Activated naive CD8-positive, alpha-beta T cell treated with anti-CD3 and anti-CD28 coated beads, Interleukin-2, amount 10 ng/mL, durations not matched to agents 7 days and 5 days (primary cell): ENCODE measurements around the gene WDR27. TPM values are rescaled to one million over a fixed set of nuclear protein-coding genes. Genes with fewer than 3 reads are reported as not detected.
"Not testable (repeated sequence)": the region's sequence is repeated elsewhere in the genome, so short reads cannot be mapped to it uniquely, and the experiment has no call there.

Source experiments
- ATAC-seq: fragments of 150-1000 bp; cut with Tn5 transposase; one replicate; pipeline ENCODE4 v1.10.0; 2021; ENCODE audit warnings: low read depth, moderate library complexity
- POLR2A ChIA-PET: fragments of 350-600 bp; sonication (Branson Sonifier 250); formaldehyde crosslinking; loops from one replicate; lab custom pipeline; 2021; ENCODE audit warnings: antibody characterized with exemption; lab: Charles Lee
- DNase-seq: peaks from one replicate; pipeline ENCODE4 v3.0.0; 2021
- H3K27ac Mint-ChIP-seq: one replicate; pipeline ENCODE4 v1.8.0; 2022; ENCODE audit warnings: mild to moderate bottlenecking, mixed read lengths
- H3K27me3 Mint-ChIP-seq: one replicate; pipeline ENCODE4 v1.8.0; 2022; ENCODE audit warnings: mild to moderate bottlenecking, moderate library complexity, mixed read lengths
- H3K36me3 Mint-ChIP-seq: one replicate; pipeline ENCODE4 v1.8.0; 2021; ENCODE audit warnings: mild to moderate bottlenecking, mixed read lengths
- H3K4me1 Mint-ChIP-seq: one replicate; pipeline ENCODE4 v1.8.0; 2021; ENCODE audit warnings: mixed read lengths
- H3K4me3 Mint-ChIP-seq: one replicate; pipeline ENCODE4 v1.8.0; 2022; ENCODE audit warnings: mild to moderate bottlenecking, moderate library complexity, mixed read lengths
- H3K9me3 Mint-ChIP-seq: one replicate; pipeline ENCODE4 v1.8.0; 2021; ENCODE audit warnings: mixed read lengths
- total RNA-seq, 2 experiments: library from RNA; stranded (reverse); gene quantifications; one replicate each; pipeline ENCODE4 v1.2.3, GENCODE V29; 2021

WDR27 gene
- total RNA-seq, 2 experiments from 2014 or later = 37.6 to 39.6 TPM

DNA sequence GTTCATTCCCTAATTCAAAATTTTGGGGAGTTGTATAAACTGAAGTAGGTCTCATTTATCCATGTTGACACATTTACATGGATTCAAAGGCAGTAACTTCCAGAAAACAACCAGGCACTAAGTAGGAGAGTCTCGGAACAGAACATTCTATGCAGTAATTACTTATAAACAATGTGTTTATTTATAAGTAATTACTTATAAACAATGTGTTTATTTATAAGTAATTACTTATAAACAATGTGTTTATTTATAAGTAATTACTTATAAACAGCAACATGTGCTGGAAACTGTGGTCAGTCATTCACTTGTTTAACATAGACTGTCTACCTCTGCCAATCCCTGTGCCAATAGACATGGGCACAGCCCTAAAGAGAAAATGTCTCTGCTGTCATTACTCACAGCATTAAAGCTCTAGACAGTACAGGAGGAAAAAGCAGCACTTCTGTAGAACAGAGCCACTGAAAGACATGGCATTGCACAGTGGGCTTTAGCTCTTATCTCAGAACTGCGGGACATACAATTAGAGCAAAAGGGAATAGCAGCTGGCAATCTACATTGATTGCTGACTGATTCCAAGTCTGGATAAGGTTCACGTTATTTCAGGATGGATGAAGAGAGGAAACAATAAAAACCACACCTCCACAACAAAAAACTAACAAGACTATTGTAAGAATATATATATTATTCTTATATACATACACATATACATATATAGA, 188.2 kb downstream of the WDR27 start:
- no peaks in the 10 kb centered on the region for H3K27me3 Mint-ChIP-seq
- ATAC-seq (no peak), DNase-seq (no peak)
- H3K36me3 Mint-ChIP-seq = no peaks in the 10 kb centered on the region
- H3K4me1 Mint-ChIP-seq = no peaks in the 10 kb centered on the region
- no peak overlapping the region for H3K27ac Mint-ChIP-seq
- peaks cover 3% of the 10 kb centered on the region for H3K9me3 Mint-ChIP-seq
- no peak overlapping the region for H3K4me3 Mint-ChIP-seq
- POLR2A ChIA-PET = no interaction called here

DNA sequence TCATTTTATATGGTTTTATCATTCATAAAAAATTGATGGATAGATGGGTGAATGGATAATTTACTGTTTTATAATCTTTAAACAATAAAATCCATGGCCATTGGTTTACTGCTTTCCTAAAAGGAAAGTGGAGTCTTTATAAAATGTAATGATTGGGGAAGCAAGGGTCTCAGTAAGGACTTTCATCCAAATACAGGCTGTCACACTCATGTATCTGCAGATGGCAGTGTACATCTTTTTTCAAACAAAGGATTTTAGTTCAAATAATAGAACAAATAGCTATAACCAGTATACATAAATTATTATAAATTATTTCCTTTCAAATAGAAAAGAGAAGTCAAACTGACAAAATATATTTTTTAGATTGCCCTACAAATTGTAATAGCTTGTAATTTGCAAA, 190.0 kb downstream of the WDR27 start:
- H3K27ac Mint-ChIP-seq, DNase-seq, H3K27me3 Mint-ChIP-seq, H3K4me3 Mint-ChIP-seq, H3K4me1 Mint-ChIP-seq, H3K36me3 Mint-ChIP-seq, ATAC-seq, H3K9me3 Mint-ChIP-seq: not testable (repeated sequence)
- POLR2A ChIA-PET = interaction anchor here (0.7 kb wide), 1 partner anchor 45 kb away, joined by 3 read pairs; no protein-coding TSS in a partner anchor

DNA sequence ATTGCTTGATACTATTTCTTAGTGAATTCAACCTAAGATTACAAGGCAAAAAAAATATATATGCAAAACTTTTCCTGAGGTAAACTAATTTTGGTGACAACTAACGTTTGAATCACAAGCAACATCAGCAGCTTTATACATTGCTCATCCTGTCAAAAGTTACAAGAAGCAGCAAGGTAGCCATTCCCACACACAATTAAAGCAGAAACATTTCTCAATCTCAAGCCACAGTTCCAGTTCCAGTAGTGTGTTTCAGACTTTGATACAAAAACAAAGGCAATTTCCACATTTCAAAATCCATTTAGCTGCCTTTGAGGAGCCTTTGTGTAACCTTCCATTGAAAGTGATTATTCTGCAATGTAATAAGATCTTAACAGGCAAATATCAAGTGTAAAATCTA, 191.0 kb downstream of the WDR27 start:
- Mint-ChIP-seq H3K9me3 (no peaks in the 10 kb centered on the region), H3K27ac (no peak overlapping the region), H3K4me1 (no peaks in the 10 kb centered on the region), H3K4me3 (no peak overlapping the region), H3K27me3 (no peaks in the 10 kb centered on the region), H3K36me3 (no peaks in the 10 kb centered on the region)
- DNase-seq (no peak), ATAC-seq (no peak)
- POLR2A ChIA-PET = no interaction called here

DNA sequence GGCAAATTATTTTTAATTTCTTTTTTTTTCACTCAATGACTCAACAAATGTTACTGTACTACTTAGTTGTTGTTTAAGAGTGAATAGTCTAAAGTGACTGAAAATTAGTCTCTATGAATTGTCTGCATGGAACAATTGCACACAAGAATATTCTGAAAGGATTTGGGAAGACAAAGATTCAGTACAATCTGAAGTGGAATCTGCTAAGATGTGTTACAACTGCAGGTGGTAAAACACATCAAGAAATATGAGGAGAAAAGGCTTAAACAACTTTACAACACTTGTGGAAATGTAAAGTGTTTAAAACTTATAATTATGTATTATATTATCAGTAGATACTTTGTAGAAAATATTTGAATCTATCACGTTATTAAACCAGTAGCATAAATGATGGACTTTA, 193.4 kb downstream of the WDR27 start:
- DNase-seq = no peak
- no peaks in the 10 kb centered on the region for H3K36me3 Mint-ChIP-seq
- no peaks in the 10 kb centered on the region for H3K9me3 Mint-ChIP-seq
- no peaks in the 10 kb centered on the region for H3K4me1 Mint-ChIP-seq
- ATAC-seq = no peak
- no peak overlapping the region for H3K4me3 Mint-ChIP-seq
- POLR2A ChIA-PET = no interaction called here
- H3K27me3 Mint-ChIP-seq = no peaks in the 10 kb centered on the region
- no peak overlapping the region for H3K27ac Mint-ChIP-seq

DNA sequence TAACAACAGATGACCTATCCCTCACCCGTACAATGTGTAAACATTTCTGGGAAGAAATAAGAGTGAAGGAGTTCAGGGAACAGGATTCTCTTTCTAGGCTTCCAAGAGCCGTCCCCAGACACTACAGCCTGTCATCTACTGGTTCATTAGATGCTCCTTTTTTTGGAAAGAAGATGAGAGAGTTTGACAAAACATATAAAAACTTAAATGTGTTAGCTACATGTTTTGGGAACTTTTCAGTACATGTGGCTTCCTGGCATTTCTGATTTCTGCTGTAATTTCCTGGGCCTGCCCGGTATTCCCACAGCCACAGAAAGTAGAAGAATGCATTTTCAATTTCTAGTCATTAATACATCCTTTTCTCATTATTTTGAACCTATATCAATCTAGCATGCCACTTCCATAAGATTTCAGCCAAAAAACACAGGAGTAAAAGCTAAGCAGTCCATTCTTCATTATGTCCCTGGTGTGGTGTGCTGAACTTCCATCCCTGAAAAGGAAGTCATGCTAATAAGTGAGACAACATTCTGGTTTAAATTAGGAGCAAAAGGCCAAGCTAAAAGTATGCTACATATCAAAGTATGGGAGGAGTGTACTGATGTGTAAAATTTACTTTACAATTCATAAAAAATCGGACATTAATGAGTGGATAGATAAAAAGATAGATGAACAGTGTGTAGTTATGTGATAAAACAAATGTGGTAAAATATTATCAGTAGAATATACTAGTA, 198.2 kb downstream of the WDR27 start:
- H3K4me1 Mint-ChIP-seq = no peaks in the 10 kb centered on the region
- no peaks in the 10 kb centered on the region for H3K9me3 Mint-ChIP-seq
- POLR2A ChIA-PET = no interaction called here
- no peaks in the 10 kb centered on the region for H3K27me3 Mint-ChIP-seq
- no peak overlapping the region for H3K4me3 Mint-ChIP-seq
- no peaks in the 10 kb centered on the region for H3K36me3 Mint-ChIP-seq
- DNase-seq (no peak), ATAC-seq (no peak)
- no peak overlapping the region for H3K27ac Mint-ChIP-seq

DNA sequence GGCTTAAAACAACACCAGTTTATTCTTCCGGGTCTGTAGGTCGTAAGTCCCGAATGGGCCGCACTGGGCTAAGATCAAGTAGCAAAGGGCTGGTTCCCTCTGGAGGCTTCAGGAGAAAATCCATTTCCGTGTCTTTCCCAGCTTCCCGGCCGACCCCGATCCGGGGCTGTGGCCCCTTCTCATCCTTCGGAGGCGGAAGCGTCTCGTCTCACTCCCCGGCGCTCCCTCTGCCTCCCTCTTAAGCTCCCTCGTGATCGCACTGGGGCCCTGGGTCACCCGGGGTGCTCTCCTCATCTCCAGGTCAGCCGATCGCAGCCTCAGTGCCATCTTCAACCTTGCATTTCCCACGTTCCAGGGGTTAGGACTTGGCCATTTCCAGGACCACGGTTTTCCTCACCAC, 199.4 kb downstream of the WDR27 start:
- no peak for ATAC-seq

DNA sequence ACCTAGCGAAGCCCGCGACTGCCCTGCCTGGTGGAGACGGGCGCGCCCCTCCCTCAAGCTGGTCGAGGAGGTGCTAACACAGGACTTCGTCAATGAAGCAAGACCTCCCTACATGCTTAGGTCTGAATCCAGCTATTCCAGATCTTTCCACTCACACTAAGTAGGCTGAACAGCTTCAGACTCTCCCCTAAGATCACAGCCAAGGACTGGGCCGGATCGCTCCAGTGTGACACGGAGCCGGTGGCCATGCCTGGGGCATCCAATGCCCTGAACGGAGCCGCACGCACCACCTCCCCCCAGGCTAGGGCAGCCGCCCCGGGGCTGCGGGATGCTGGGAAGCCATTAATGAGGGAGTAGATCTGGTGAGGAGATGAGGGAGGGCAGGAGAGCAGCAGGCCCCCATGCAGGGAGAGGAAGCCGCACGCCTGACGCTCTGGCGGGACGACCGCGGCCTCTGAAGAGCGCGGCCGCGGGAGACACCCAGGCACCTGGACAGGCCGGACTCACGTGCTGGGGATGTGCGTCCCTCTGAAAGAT, 200.0 kb downstream of the WDR27 start:
- DNase-seq (no peak), ATAC-seq (no peak)
- H3K27ac Mint-ChIP-seq = no peak overlapping the region
- no peaks in the 10 kb centered on the region for H3K36me3 Mint-ChIP-seq
- POLR2A ChIA-PET = no interaction called here
- H3K27me3 Mint-ChIP-seq = peaks cover 5% of the 10 kb centered on the region
- no peaks in the 10 kb centered on the region for H3K9me3 Mint-ChIP-seq
- H3K4me1 Mint-ChIP-seq = no peaks in the 10 kb centered on the region
- H3K4me3 Mint-ChIP-seq = no peak overlapping the region

More for the DNA sequence above, 199.4 kb downstream of the WDR27 start:
- Mint-ChIP-seq H3K27ac (no peak overlapping the region), H3K4me3 (no peak overlapping the region), H3K36me3 (no peaks in the 10 kb centered on the region), H3K4me1 (no peaks in the 10 kb centered on the region), H3K27me3 (no peaks in the 10 kb centered on the region), H3K9me3 (no peaks in the 10 kb centered on the region)
- POLR2A ChIA-PET = no interaction called here
- DNase-seq = no peak

DNA sequence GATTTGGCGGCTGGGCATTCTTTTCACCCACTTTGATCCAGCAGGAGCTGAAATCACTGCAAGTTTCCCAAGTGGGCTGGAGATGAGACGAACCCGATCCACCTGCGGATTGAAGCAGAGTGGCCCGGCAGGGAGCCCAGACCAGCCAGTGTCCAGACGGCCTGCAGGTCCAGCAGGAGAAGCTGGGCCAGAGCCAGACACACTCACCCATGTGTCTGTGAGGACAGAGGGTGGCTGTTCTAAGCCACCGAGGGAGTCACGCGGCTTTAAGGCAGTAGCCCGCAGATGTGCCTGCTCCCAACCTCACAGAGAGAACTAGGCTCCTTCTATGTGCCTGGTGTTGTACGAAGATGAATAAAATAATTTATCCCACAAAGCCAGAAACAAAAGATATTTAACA, 200.7 kb downstream of the WDR27 start:
- Mint-ChIP-seq H3K9me3 (no peaks in the 10 kb centered on the region), H3K4me3 (no peak overlapping the region), H3K27ac (no peak overlapping the region), H3K4me1 (no peaks in the 10 kb centered on the region), H3K36me3 (no peaks in the 10 kb centered on the region), H3K27me3 (peaks cover 6% of the 10 kb centered on the region)
- DNase-seq (no peak), ATAC-seq (no peak)
- POLR2A ChIA-PET = no interaction called here

DNA sequence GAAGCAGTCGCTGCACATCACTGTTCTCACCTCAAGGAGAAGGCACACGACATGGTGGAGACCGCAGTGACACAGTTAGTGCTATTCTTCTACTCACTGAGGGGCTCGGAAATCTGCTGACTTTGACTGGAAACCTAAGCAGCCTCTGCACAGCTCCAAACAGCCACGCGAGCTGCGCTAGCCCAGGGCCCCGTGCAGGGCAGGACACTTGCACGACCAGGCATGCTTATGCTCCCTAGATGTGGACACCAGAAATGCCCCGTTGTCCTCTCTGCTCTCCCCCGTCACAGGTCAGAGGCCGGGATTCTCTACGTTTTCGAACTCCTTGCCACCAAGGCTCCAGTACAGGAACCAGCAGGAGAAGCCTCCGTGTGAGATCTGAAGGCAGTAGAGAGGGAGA, 201.1 kb downstream of the WDR27 start:
- ATAC-seq (no peak), DNase-seq (no peak)
- Mint-ChIP-seq H3K27me3 (peaks cover 6% of the 10 kb centered on the region), H3K27ac (no peak overlapping the region), H3K9me3 (no peaks in the 10 kb centered on the region), H3K4me3 (no peak overlapping the region), H3K36me3 (no peaks in the 10 kb centered on the region), H3K4me1 (no peaks in the 10 kb centered on the region)
- POLR2A ChIA-PET = no interaction called here

DNA sequence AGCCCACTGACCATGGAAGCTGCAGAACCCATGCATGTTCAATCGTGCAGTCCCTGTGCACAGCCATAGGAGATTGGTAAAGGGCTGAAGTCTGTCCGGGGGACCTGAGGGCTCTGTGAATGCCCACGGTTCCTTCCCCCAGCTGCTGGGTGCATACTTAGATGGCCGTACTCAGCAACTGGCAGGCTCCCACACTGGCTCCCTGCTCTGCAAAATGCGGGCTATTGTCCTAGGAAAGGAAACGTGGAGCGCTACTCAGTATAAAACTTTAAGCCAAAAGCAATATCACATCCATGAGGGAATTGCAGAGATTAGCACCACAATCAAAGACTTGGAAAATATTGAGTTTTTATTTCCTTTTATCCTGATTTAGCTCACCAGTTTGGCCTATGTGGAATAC, 202.0 kb downstream of the WDR27 start:
- Mint-ChIP-seq H3K4me1 (no peaks in the 10 kb centered on the region), H3K27ac (no peak overlapping the region), H3K27me3 (peaks cover 6% of the 10 kb centered on the region), H3K4me3 (no peak overlapping the region), H3K36me3 (no peaks in the 10 kb centered on the region), H3K9me3 (no peaks in the 10 kb centered on the region)
- POLR2A ChIA-PET = no interaction called here
- ATAC-seq = no peak
- DNase-seq = no peak

DNA sequence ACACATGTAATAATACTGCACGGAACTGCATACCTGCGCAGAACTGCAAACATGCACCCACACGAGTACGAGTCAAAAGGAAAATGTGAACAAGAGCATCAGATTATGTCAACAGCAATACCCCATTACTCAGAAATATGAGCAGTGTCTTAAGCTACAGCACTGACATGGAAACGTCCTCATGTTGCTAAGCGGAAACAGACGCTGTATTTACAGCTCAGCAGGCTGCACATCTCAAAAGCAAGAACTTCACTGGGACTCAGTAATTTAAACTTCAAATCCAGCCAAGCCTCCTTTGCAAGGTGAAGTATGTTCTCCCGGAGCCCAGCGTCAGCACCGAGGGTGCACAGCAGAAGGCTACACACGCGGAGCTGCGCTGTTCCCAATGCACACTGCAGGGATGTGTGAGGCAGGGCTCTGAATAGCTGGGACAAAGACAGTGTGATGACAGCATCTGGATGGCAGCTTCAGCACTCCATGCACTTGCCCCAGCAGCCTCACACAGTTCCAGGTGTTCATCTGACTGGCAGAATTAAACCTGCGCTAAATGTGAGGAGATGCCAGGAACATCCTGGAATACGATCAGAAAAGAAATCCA, 202.8 kb downstream of the WDR27 start:
- POLR2A ChIA-PET = no interaction called here

DNA sequence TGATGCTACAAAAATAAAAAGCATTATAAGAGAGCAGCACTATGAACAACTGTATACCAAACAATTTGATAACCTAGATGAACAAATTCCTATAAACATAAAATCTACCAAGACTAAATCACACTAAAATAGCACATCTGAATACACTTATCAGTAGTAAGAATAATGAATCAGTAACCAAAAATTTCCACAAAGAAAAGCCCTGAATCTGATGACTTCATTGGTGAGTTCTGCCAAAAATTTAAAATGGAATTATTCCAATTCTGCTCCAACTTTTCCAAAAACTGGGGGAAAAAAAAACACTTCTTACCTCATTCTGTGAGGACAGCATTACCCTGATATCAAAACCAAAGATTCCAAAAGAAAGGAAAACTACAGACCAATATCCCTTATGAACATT, 206.2 kb downstream of the WDR27 start:
- Mint-ChIP-seq H3K4me3 (no peak overlapping the region), H3K36me3 (no peaks in the 10 kb centered on the region), H3K27ac (no peak overlapping the region), H3K27me3 (peaks cover 6% of the 10 kb centered on the region), H3K4me1 (no peaks in the 10 kb centered on the region), H3K9me3 (no peaks in the 10 kb centered on the region)
- DNase-seq (no peak), ATAC-seq (no peak)
- POLR2A ChIA-PET = no interaction called here

More for the DNA sequence above, 202.8 kb downstream of the WDR27 start:
- ATAC-seq = no peak
- no peak for DNase-seq
- H3K4me1 Mint-ChIP-seq = no peaks in the 10 kb centered on the region
- H3K27ac Mint-ChIP-seq = no peak overlapping the region
- H3K27me3 Mint-ChIP-seq = peaks cover 6% of the 10 kb centered on the region
- H3K36me3 Mint-ChIP-seq = no peaks in the 10 kb centered on the region
- no peaks in the 10 kb centered on the region for H3K9me3 Mint-ChIP-seq
- no peak overlapping the region for H3K4me3 Mint-ChIP-seq

DNA sequence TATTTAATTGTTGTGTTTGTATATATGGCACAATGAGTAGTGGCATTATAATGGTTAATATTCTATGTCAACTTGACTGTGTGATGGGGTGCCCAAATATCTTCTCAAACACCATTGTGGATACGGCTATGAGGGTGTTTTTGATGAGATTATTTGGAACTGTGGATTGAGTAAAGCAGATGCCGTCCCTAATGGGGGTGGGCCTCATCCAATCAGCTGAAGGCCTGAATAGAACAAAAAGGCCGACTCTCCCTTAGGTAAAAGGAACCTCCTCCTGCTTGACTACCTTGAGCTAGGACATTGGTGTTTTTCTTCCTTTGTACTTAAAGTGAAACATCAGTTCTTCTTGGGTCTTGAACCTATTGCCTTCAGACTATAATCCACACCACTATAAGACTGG, 207.8 kb downstream of the WDR27 start:
- POLR2A ChIA-PET = no interaction called here
- no peak overlapping the region for H3K4me3 Mint-ChIP-seq
- peaks cover 6% of the 10 kb centered on the region for H3K27me3 Mint-ChIP-seq

More for the DNA sequence above, 207.8 kb downstream of the WDR27 start:
- no peak overlapping the region for H3K27ac Mint-ChIP-seq
- no peak for ATAC-seq
- DNase-seq = no peak
- no peaks in the 10 kb centered on the region for H3K9me3 Mint-ChIP-seq
- no peaks in the 10 kb centered on the region for H3K4me1 Mint-ChIP-seq
- H3K36me3 Mint-ChIP-seq = no peaks in the 10 kb centered on the region
